ENCODE data around the gene DHRS13. TPM values are rescaled to one million over a fixed set of nuclear protein-coding genes. Genes with fewer than 3 reads are reported as not detected.

DHRS13 gene
- total and polyA plus RNA-seq, 2 donors (not counting 1 experiment from before 2014, with no cell fraction given) = 11.9 to 28.1 TPM

GRCh38 chr17:28888832-28889231 is 14.0 kb downstream of the DHRS13 start:
- Histone ChIP-seq H3K9me3 (ENCODE audit: control extremely low read depth in 1 of 3, control insufficient read depth in 2 of 3, insufficient read depth in 1 of 3, low read length in 2 of 3) (no peaks in the 10 kb centered on the region), H3K36me3 (replicated peaks in 1 of 2; ENCODE audit: control extremely low read depth in 1 of 2, control insufficient read depth in 1 of 2, extremely low read depth in 1 of 2, insufficient read depth in 2 of 2, low read length in 1 of 2) (peaks cover 0 to 53% of the 10 kb centered on the region in 2 experiments), H3K79me2 (ENCODE audit: control insufficient read depth, insufficient read depth, low read length) (peaks cover 94% of the 10 kb centered on the region), H2AFZ (ENCODE audit: insufficient read depth, low read depth, low read length, poor library complexity, severe bottlenecking) (no peak overlapping the region), H4K20me1 (ENCODE audit: control insufficient read depth, insufficient read depth, low read length, poor library complexity, severe bottlenecking) (peaks cover 83% of the 10 kb centered on the region), H3K27me3 (replicated peaks in 1 of 4; ENCODE audit: control extremely low read depth in 1 of 4, control insufficient read depth in 3 of 4, insufficient read depth in 4 of 4, low read length in 3 of 4) (no peaks in the 10 kb centered on the region), H3K4me1 (ENCODE audit: control insufficient read depth in 2 of 2, insufficient read depth in 2 of 2, low read length in 2 of 2) (peaks cover 47 to 66% of the 10 kb centered on the region in 2 donors), H3K4me3 (ENCODE audit: control extremely low read depth in 1 of 5, extremely low read depth in 1 of 5, insufficient read depth in 1 of 5, low read depth in 2 of 5, low read length in 4 of 5) (no peak overlapping the region), H3K4me2 (replicated peaks; ENCODE audit: low read depth, low read length, poor library complexity, severe bottlenecking) (peak overlapping the region; percentile 54), H3K27ac (ENCODE audit: low read length in 2 of 2) (peak overlapping the region; percentile 19 to 28), H3K9ac (ENCODE audit: low read length) (peak overlapping the region; percentile 2)
- TF ChIP-seq EZH2 (IDR thresholded peaks at IDR 0.05; ENCODE audit: borderline replicate concordance, insufficient read depth, low read depth, low read length, poor library complexity, severe bottlenecking) (no peak), CTCF (IDR thresholded peaks at IDR 0.05) (no peak)
- DNase-seq (peak; percentile 41), ATAC-seq (ENCODE audit: low read depth) (peak; percentile 42)
- Mint-ChIP-seq H3K4me1 (peaks cover 77% of the 10 kb centered on the region), H3K27ac (peak overlapping the region; percentile 70), H3K9me3 (ENCODE audit: insufficient read depth) (no peaks in the 10 kb centered on the region), H3K27me3 (no peaks in the 10 kb centered on the region), H3K4me3 (peak overlapping the region; percentile 50)
- WGBS (ENCODE audit: insufficient coverage) = 14% methylated on average over 6 of the region's 7 CpGs
- POLR2A ChIA-PET = interaction anchor here (0.6 to 0.7 kb wide), 2 partner anchors 34 to 244 kb away, joined by 3 to 4 read pairs; partner anchors contain the start of genes BLTP2 and ERAL1
- CTCF ChIA-PET = interaction anchor here (1.1 to 2.0 kb wide), 3 partner anchors 9 to 125 kb away, joined by 6 to 10 read pairs (median 7); partner anchors contain the start of gene FLOT2
- intact Hi-C loops (cut with micrococcal nuclease) = loop anchor here (2.0 kb wide), 2 partner anchors 14 to 18 kb away; partner anchors contain the start of gene DHRS13

- POLR2A ChIA-PET = interaction anchor here (1.0 to 1.2 kb wide), 3 partner anchors 17 to 168 kb away, joined by 4 to 14 read pairs (median 4); partner anchors contain the start of gene RPL23A
Observed at GRCh38 chr17:28887871-28888471, 14.9 kb downstream of the DHRS13 start.

More at GRCh38 chr17:28887871-28888471, 14.9 kb downstream of the DHRS13 start:
- Histone ChIP-seq H3K27ac (ENCODE audit: low read length in 2 of 2) (peak overlapping the region in 1 of 2 donors; percentile 28), H2AFZ (ENCODE audit: insufficient read depth, low read depth, low read length, poor library complexity, severe bottlenecking) (no peak overlapping the region), H3K27me3 (replicated peaks in 1 of 4; ENCODE audit: control extremely low read depth in 1 of 4, control insufficient read depth in 3 of 4, insufficient read depth in 4 of 4, low read length in 3 of 4) (no peaks in the 10 kb centered on the region), H3K4me2 (replicated peaks; ENCODE audit: low read depth, low read length, poor library complexity, severe bottlenecking) (peak overlapping the region; percentile 54), H3K4me3 (ENCODE audit: control extremely low read depth in 1 of 5, extremely low read depth in 1 of 5, insufficient read depth in 1 of 5, low read depth in 2 of 5, low read length in 4 of 5) (no peak overlapping the region), H3K4me1 (ENCODE audit: control insufficient read depth in 2 of 2, insufficient read depth in 2 of 2, low read length in 2 of 2) (peaks cover 40 to 58% of the 10 kb centered on the region in 2 donors), H3K9me3 (ENCODE audit: control extremely low read depth in 1 of 3, control insufficient read depth in 2 of 3, insufficient read depth in 1 of 3, low read length in 2 of 3) (no peaks in the 10 kb centered on the region), H4K20me1 (ENCODE audit: control insufficient read depth, insufficient read depth, low read length, poor library complexity, severe bottlenecking) (peaks cover 91% of the 10 kb centered on the region), H3K9ac (ENCODE audit: low read length) (peak overlapping the region; percentile 9), H3K79me2 (ENCODE audit: control insufficient read depth, insufficient read depth, low read length) (peaks cover 98% of the 10 kb centered on the region), H3K36me3 (replicated peaks in 1 of 2; ENCODE audit: control extremely low read depth in 1 of 2, control insufficient read depth in 1 of 2, extremely low read depth in 1 of 2, insufficient read depth in 2 of 2, low read length in 1 of 2) (peaks cover 0 to 62% of the 10 kb centered on the region in 2 experiments)
- intact Hi-C loops (cut with micrococcal nuclease) = loop anchor here (2.0 kb wide), 2 partner anchors 15 to 17 kb away; partner anchors contain the start of gene DHRS13
- ATAC-seq (ENCODE audit: low read depth) (peak; percentile 73), DNase-seq (peak; percentile 48)
- no peaks in the 10 kb centered on the region for H3K9me3 Mint-ChIP-seq (ENCODE audit: insufficient read depth)
- H3K27ac Mint-ChIP-seq = peak overlapping the region; percentile 68
- 40% methylated on average over 6 of the region's 12 CpGs for WGBS (ENCODE audit: insufficient coverage)
- H3K27me3 Mint-ChIP-seq = no peaks in the 10 kb centered on the region
- peak overlapping the region; percentile 61 for H3K4me3 Mint-ChIP-seq
- TF ChIP-seq EZH2 (IDR thresholded peaks at IDR 0.05; ENCODE audit: borderline replicate concordance, insufficient read depth, low read depth, low read length, poor library complexity, severe bottlenecking) (no peak), CTCF (IDR thresholded peaks at IDR 0.05) (no peak)
- CTCF ChIA-PET = interaction anchor here (0.6 to 1.4 kb wide), 4 partner anchors 10 to 160 kb away, joined by 3 to 10 read pairs (median 4); partner anchors contain the start of gene FLOT2
- H3K4me1 Mint-ChIP-seq = peaks cover 69% of the 10 kb centered on the region
